Measurements from ENCODE around the gene ANAPC10.
"Not testable (repeated sequence)": the region's sequence is repeated elsewhere in the genome, so short reads cannot be mapped to it uniquely, and the experiment has no call there.

ANAPC10 gene

DNA sequence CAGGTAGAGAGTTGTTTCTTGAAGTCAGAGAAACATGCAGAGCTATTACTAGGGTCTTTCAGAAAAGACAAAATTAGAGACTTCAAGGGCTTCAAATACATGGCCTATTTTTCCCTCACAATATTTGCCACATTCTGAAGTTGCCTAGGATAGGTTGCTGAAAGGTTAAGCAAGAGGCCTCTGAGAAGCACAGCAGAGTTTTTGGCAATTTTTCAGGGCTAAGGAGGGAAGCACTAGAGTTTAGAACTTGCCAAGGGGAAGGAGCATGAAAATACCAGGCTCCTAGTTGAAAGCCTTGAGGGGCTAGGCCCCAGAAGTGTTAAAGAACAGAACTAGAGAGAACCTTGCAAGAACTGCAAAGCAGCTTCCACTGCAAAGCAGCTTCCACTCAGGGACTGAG lies 86.4 kb downstream of the ANAPC10 start:
- TF ChIP-seq, protein P1, sequence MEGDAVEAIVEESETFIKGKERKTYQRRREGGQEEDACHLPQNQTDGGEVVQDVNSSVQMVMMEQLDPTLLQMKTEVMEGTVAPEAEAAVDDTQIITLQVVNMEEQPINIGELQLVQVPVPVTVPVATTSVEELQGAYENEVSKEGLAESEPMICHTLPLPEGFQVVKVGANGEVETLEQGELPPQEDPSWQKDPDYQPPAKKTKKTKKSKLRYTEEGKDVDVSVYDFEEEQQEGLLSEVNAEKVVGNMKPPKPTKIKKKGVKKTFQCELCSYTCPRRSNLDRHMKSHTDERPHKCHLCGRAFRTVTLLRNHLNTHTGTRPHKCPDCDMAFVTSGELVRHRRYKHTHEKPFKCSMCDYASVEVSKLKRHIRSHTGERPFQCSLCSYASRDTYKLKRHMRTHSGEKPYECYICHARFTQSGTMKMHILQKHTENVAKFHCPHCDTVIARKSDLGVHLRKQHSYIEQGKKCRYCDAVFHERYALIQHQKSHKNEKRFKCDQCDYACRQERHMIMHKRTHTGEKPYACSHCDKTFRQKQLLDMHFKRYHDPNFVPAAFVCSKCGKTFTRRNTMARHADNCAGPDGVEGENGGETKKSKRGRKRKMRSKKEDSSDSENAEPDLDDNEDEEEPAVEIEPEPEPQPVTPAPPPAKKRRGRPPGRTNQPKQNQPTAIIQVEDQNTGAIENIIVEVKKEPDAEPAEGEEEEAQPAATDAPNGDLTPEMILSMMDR (IDR thresholded peaks at IDR 0.05; ENCODE audit: low read depth, low read length), result no peak

DNA sequence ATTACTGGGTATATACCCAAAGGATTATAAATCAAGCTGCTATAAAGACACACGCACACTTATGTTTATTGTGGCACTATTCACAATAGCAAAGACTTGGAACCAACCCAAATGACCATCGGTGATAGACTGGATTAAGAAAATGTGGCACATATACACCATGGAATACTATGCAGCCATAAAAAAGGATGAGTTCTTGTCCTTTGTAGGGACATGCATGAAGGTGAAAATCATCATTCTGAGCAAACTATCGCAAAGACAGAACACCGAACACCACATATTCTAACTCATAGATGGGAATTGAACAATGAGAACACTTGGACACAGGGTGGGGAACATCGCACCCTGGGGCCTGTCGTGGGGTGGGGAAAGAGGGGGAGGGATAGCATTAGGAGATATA lies 87.7 kb downstream of the ANAPC10 start:
- H3K4me3 ChIP-seq (ENCODE audit: low read depth, low read length), result not testable (repeated sequence)

More for the DNA sequence above, 86.4 kb downstream of the ANAPC10 start:
- no peak overlapping the region for H3K4me3 ChIP-seq (ENCODE audit: low read depth, low read length)

- no peak overlapping the region for H3K4me3 ChIP-seq (ENCODE audit: low read depth, low read length)
- TF ChIP-seq, protein P1 (IDR thresholded peaks at IDR 0.05; ENCODE audit: low read depth, low read length), result no peak
Measured at GRCh38 chr4:145003675-145004074, 94.3 kb downstream of the ANAPC10 start.

GRCh38 chr4:145001635-145002034 lies 96.4 kb downstream of the ANAPC10 start:
- TF ChIP-seq, protein P1 (IDR thresholded peaks at IDR 0.05; ENCODE audit: low read depth, low read length), result no peak
- H3K4me3 ChIP-seq (ENCODE audit: low read depth, low read length), result no peak overlapping the region

DNA sequence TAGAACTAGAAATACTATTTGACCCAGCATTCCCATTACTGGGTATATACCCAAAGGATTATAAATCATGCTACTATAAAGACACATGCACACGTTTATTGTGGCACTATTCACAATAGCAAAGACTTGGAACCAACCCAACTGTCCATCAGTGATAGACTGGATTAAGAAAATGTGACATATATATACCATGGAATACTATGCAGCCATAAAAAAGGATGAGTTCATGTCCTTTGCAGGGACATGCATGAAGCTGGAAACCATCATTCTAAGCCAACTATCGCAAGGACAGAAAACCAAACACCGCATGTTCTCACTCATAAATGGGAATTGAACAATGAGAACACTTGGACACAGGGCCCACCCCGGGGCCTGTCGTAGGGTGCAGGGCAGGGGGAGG lies 97.3 kb downstream of the ANAPC10 start:
- not testable (repeated sequence) for H3K4me3 ChIP-seq (ENCODE audit: low read depth, low read length)

DNA sequence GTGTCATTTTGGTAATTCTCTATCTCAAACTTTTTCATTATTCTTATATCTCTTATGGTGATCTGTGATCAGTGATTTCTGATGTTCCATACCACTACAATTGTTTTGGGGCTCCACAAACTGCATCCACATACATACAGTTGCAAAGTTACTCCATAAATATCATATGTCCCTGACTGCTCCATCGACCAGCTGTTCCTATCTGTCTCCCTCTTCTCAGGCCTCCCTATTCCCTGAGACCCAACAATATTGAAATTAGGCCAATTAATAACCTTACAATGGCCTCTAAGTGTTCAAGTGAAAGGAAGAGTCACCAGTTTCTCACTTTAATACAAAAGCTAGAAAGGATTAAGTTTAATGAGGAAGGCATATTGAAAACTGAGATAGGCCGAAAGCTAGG lies 108.7 kb downstream of the ANAPC10 start:
- no peak overlapping the region for H3K4me3 ChIP-seq (ENCODE audit: low read depth, low read length)
- TF ChIP-seq, protein P1 (IDR thresholded peaks at IDR 0.05; ENCODE audit: low read depth, low read length), result no peak

DNA sequence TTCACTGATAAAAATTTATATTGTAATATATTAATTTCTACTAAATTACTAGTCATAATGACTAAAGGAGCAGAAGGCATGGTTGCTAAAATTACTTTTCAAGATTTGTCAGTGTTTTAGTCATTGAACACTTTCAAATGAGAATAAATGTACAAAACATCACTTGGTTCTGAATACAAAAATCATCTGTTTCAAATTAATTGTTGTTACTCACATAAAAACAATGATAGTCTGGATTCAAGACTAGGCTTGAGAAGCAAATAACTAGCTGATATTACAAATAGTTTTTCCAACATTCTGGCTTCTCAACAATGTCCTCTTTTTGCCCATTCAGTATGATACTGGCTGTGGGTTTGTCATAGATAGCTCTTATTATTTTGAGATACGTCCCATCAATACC lies 112.5 kb downstream of the ANAPC10 start:
- TF ChIP-seq, protein P1 (IDR thresholded peaks at IDR 0.05; ENCODE audit: low read depth, low read length), result no peak
- H3K4me3 ChIP-seq (ENCODE audit: low read depth, low read length), result no peak overlapping the region

- no peak overlapping the region for H3K4me3 ChIP-seq (ENCODE audit: low read depth, low read length)
- TF ChIP-seq, protein P1 (IDR thresholded peaks at IDR 0.05; ENCODE audit: low read depth, low read length), result no peak
Measured at GRCh38 chr4:144985014-144985413, 113.0 kb downstream of the ANAPC10 start.

All from WI38 (cell line).